GM21529 (cell line): ENCODE results near the gene FLT3.
"Not testable (repeated sequence)": the region's sequence is repeated elsewhere in the genome, so short reads cannot be mapped to it uniquely, and the experiment has no call there.

Source experiments
- ATAC-seq: cut with Tn5 transposase; IDR thresholded peaks from one replicate; pipeline ENCODE4 v1.9.1; 2021; ENCODE audit not compliant: unreplicated experiment

The FLT3 gene

GRCh38 chr13:28005016-28005415, 95.4 kb downstream of the FLT3 start:
- ATAC-seq: not testable (repeated sequence)

GRCh38 chr13:28002886-28003698, 97.3 kb downstream of the FLT3 start:
- ATAC-seq: no peak

- no peak for ATAC-seq
These were observed 98.4 kb downstream of the FLT3 start for GRCh38 chr13:28001837-28002473.

GRCh38 chr13:28001049-28001448, 99.3 kb downstream of the FLT3 start:
- ATAC-seq: no peak

- ATAC-seq: no peak
These were observed 99.8 kb downstream of the FLT3 start for GRCh38 chr13:28000567-28000966.

- ATAC-seq: peak; percentile 78
These were observed 102.4 kb downstream of the FLT3 start for GRCh38 chr13:27997904-27998522.

GRCh38 chr13:27991881-27992280, 108.5 kb downstream of the FLT3 start:
- ATAC-seq: no peak

- ATAC-seq: no peak
These were observed 111.9 kb downstream of the FLT3 start, which contains the start of gene URAD for GRCh38 chr13:27988520-27988919. Gene URAD, minus strand, starts transcription at chr13:27988693. Its CDS starts 56 bp downstream, at chr13:27988637.

GRCh38 chr13:27985600-27985999, 114.8 kb downstream of the FLT3 start:
- no peak for ATAC-seq

GRCh38 chr13:27982361-27982760, 118.0 kb downstream of the FLT3 start:
- ATAC-seq: no peak

- ATAC-seq: no peak
These were observed 119.2 kb downstream of the FLT3 start for GRCh38 chr13:27981006-27981708.

- no peak for ATAC-seq
These were observed 119.9 kb downstream of the FLT3 start for GRCh38 chr13:27980280-27980998.

- no peak for ATAC-seq
These were observed 120.6 kb downstream of the FLT3 start for GRCh38 chr13:27979765-27980279.

GRCh38 chr13:27979001-27979643, 121.3 kb downstream of the FLT3 start:
- no peak for ATAC-seq

GRCh38 chr13:27978301-27978968, 121.9 kb downstream of the FLT3 start:
- ATAC-seq: no peak

GRCh38 chr13:27977476-27978300, 122.7 kb downstream of the FLT3 start:
- no peak for ATAC-seq

- no peak for ATAC-seq
These were observed 123.8 kb downstream of the FLT3 start for GRCh38 chr13:27976362-27977091.
